Superior temporal gyrus (tissue), 1 donor: ENCODE measurements around the gene ZSWIM7.

Experiments used
- DNase-seq: peaks from one replicate; pipeline ENCODE4 v3.0.0-alpha.2; 2016; ENCODE audit errors: extremely low spot score

The ZSWIM7 gene

DNA sequence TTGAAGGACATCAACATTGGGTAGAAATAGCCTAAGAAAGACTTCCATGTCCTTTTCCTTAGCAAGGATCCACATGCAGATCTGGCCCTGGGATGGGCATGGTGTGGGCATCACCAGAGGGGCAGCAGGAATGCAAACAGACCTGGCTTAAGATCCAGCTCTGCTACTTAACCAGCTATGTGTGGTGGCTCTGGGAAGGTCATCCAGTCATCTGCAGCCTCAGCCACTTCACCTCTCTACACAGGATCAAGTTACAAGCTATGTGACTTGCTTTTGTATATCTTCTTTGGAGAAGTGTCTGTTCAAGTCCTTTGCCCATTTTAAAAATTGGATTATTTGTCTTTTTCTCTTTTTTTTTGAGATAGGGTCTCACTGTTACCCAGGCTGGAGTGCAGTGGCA lies 68.1 kb downstream of the ZSWIM7 start:
- no peak for DNase-seq

DNA sequence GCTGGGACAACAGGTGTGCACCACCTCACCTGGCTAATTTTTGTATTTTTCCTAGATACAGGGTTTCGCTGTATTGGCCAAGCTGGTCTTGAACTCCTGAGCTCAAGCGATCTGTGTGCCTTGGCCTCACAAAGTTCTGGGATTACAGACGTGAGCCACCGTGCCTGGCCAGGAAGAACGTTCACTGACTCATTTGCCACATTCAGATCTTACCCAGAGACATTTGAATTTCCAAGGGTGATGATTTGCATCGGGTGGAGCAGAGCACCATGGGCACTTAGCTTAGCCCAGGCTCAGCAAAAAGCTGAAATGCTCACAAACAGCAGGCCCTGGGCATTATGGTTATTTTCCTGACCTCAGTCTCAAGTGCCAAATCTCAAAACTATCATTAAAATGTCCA lies 69.1 kb downstream of the ZSWIM7 start:
- no peak for DNase-seq

DNA sequence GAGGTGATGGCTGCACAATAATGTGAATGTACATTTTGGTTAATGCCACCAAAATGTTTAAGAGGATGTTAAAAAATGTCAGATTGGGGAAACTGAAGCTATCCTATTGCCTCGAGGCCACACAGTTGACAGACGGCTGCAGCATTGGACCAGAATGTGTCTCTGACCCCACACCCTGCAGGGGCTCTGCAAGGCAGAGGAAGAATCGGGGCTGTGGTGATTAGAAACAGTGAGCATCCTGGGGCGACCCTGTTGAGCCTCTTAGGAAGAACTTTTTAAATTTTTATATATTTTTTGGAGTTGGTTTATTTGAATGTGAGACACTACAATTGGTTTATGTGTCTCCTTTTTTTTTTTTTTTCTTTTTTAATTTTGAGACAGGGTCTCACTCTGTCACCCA lies 69.6 kb downstream of the ZSWIM7 start:
- no peak for DNase-seq

DNA sequence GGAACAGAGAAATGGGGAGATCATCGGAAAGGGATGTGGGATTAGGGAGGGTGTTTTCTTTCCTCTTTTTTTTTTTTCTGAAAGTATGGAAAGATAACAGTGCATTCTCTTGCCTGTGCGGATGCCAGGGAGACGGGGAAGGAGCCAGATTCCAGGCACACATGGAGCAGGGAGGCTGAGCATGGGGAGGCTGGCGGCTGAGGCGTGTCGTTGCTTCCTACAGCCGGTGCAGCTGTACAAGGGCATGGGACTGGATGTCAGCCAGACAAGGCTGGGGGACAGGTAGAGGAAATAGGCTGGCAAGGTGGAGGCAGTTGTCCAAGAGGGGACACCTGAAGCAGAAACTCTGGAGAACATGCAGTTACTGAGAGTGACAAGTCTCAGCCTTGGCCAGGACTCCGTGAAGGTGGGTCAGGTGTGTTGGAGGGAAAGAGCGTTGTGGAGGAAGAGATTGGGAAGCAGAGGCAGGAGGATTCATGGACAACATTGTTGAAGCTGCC lies 71.2 kb downstream of the ZSWIM7 start:
- DNase-seq = no peak
